Liver (tissue), 9 donors: ENCODE data around the gene WFIKKN2. TPM values are rescaled to one million over a fixed set of nuclear protein-coding genes. Genes with fewer than 3 reads are reported as not detected.
A peak's percentile ranks its signal among the peaks of the same experiment; 100 is the strongest.
"Not testable (repeated sequence)": the region's sequence is repeated elsewhere in the genome, so short reads cannot be mapped to it uniquely, and the experiment has no call there.

ENCODE experiments used
- DNase-seq: peaks from one replicate; pipeline ENCODE4 v3.0.0-alpha.2; 2017; ENCODE audit warnings: low spot score
- H3K27ac ChIP-seq, 2 donors: one replicate each; pipeline ENCODE4 v1.7.0; 2013; ENCODE audit warnings: inconsistent platforms in 2 of 2, low read length in 2 of 2, control low read depth in 1 of 2, low read depth in 1 of 2, mild to moderate bottlenecking in 1 of 2
- H3K27me3 ChIP-seq, 4 donors: one replicate each; pipeline versions ENCODE4 v1.6.1 to v1.7.0; 2013; ENCODE audit warnings: low read length in 3 of 4, inconsistent platforms in 1 of 4, mild to moderate bottlenecking in 1 of 4, moderate library complexity in 1 of 4; ENCODE audit not compliant: control insufficient read depth in 4 of 4, insufficient read depth in 4 of 4
- H3K36me3 ChIP-seq, 4 donors: one replicate each; pipeline versions ENCODE4 v1.6.1 to v1.7.0; 2013; ENCODE audit warnings: low read length in 3 of 4, mild to moderate bottlenecking in 3 of 4, low read depth in 1 of 4, moderate library complexity in 1 of 4; ENCODE audit not compliant: control insufficient read depth in 4 of 4, insufficient read depth in 3 of 4
- H3K4me1 ChIP-seq, 4 donors: one replicate each; pipeline versions ENCODE4 v1.6.1 to v1.7.0; 2013; ENCODE audit warnings: low read length in 3 of 4, mild to moderate bottlenecking in 3 of 4, moderate library complexity in 1 of 4; ENCODE audit not compliant: control insufficient read depth in 4 of 4, insufficient read depth in 4 of 4
- H3K4me3 ChIP-seq, 3 donors: one replicate each; pipeline versions ENCODE4 v1.6.1 to v1.7.0; 2013; ENCODE audit warnings: low read length in 3 of 3, control low read depth in 1 of 3, low read depth in 1 of 3, mild to moderate bottlenecking in 1 of 3
- H3K9ac ChIP-seq, 2 donors: one replicate each; pipeline ENCODE4 v1.7.0; 2013; ENCODE audit warnings: low read length in 2 of 2, mild to moderate bottlenecking in 2 of 2, moderate library complexity in 2 of 2, control low read depth in 1 of 2, low read depth in 1 of 2
- H3K9me3 ChIP-seq, 4 donors: one replicate each; pipeline versions ENCODE4 v1.6.1 to v1.7.0; 2013; ENCODE audit warnings: low read length in 3 of 4; ENCODE audit not compliant: control insufficient read depth in 4 of 4
- ATF3 ChIP-seq: IDR thresholded peaks from 2 replicates; pipeline ENCODE4 v1.6.1; 2016; ENCODE audit warnings: antibody characterized with exemption
- HNF4G ChIP-seq: IDR thresholded peaks from 2 replicates; pipeline ENCODE4 v1.6.1; 2016; ENCODE audit warnings: antibody characterized with exemption
- MAX ChIP-seq: IDR thresholded peaks from 2 replicates; pipeline ENCODE4 v1.6.1; 2016; ENCODE audit warnings: antibody characterized with exemption
- NR2F2 ChIP-seq: IDR thresholded peaks from 2 replicates; pipeline ENCODE4 v1.6.1; 2016; ENCODE audit warnings: antibody characterized with exemption
- RAD21 ChIP-seq, 2 donors: IDR thresholded peaks; 2 replicates each; pipeline ENCODE4 v1.6.1; 2016; ENCODE audit warnings: antibody characterized with exemption in 2 of 2, mild to moderate bottlenecking in 2 of 2
- REST ChIP-seq: IDR thresholded peaks from 2 replicates; pipeline ENCODE4 v1.6.1; 2016; ENCODE audit warnings: antibody characterized with exemption, mild to moderate bottlenecking
- RXRA ChIP-seq, 2 donors: IDR thresholded peaks; 2 replicates each; pipeline ENCODE4 v1.6.1; 2017 to 2018; ENCODE audit warnings: antibody characterized with exemption in 2 of 2, mild to moderate bottlenecking in 1 of 2
- TAF1 ChIP-seq: conservative IDR thresholded peaks from 2 replicates; pipeline ENCODE4 v1.6.1; 2016; ENCODE audit warnings: antibody characterized with exemption, mild to moderate bottlenecking
- ZBTB33 ChIP-seq: IDR thresholded peaks from 2 replicates; pipeline ENCODE4 v1.6.1; 2016; ENCODE audit warnings: antibody characterized with exemption
- WGBS: extraction: QIAGEN DNeasy Blood & Tissue Kit; methylation state at CpG from one replicate; pipeline ENCODE4 v1.1.7; 2013; 5-methylcytosine and 5-hydroxymethylcytosine counted together
- polyA plus RNA-seq, 2 donors: library from polyadenylated mRNA; stranded (reverse) in 1 of 2; unstranded in 1 of 2; fragments of 200-250 nt in 1 of 2; fragments of >200 nt in 1 of 2; fragmentation: Nextera tagmentation in 1 of 2; extraction: Ambion mirVana in 1 of 2; gene quantifications; one replicate each; pipeline versions ENCODE4 v1.2.1 to v1.2.3, GENCODE V29; 2013 to 2015
- total RNA-seq, 2 donors: library from RNA; depleted of rRNA; stranded (reverse); fragments of >200 nt; gene quantifications; one replicate each; pipeline ENCODE4 v1.2.3, GENCODE V29; 2014
- donor health status: healthy.
- donor health status: healthy.
- donor health status: healthy.
- donor health status: healthy.
- donor health status: healthy.

The WFIKKN2 gene
- total and polyA plus RNA-seq, 4 donors: 0.02 to 0.19 (median 0.07) TPM; not detected in 1

GRCh38 chr17:50875074-50875473 lies 39.7 kb downstream of the WFIKKN2 start:
- no peak for DNase-seq
- TF ChIP-seq MAX (no peak), TAF1 (no peak), NR2F2 (no peak)
- peaks cover 0 to under 1% (median 0%) of the 10 kb centered on the region in 4 donors for H3K9me3 ChIP-seq
- no peaks in the 10 kb centered on the region for H3K36me3 ChIP-seq
- 93% methylated on average over 2 of the region's 2 CpGs for WGBS
- H3K9ac ChIP-seq: no peak overlapping the region
- no peak overlapping the region for H3K4me3 ChIP-seq
- no peaks in the 10 kb centered on the region for H3K27me3 ChIP-seq
- H3K27ac ChIP-seq: no peak overlapping the region
- peaks cover 3 to 17% (median 6%) of the 10 kb centered on the region in 4 donors for H3K4me1 ChIP-seq

- not testable (repeated sequence) for DNase-seq, H3K27me3 ChIP-seq, H3K9me3 ChIP-seq, H3K9ac ChIP-seq, H3K4me3 ChIP-seq, H3K27ac ChIP-seq, H3K36me3 ChIP-seq
- WGBS: 97% methylated on average over 9 of the region's 9 CpGs
- peaks cover under 1 to 13% (median 3%) of the 10 kb centered on the region in 4 donors for H3K4me1 ChIP-seq
Measured at GRCh38 chr17:50877042-50877441, 41.7 kb downstream of the WFIKKN2 start.

- H3K9me3 ChIP-seq: peaks cover 0 to 2% (median 0%) of the 10 kb centered on the region in 4 donors
- H3K4me1 ChIP-seq: peaks cover 0 to 5% (median under 1%) of the 10 kb centered on the region in 4 donors
- no peak overlapping the region for H3K4me3 ChIP-seq
- WGBS: 96% methylated on average over 1 of the region's 1 CpG
- no peak overlapping the region for H3K9ac ChIP-seq
- no peak for DNase-seq
- no peak overlapping the region for H3K27ac ChIP-seq
- TF ChIP-seq HNF4G (no peak), ATF3 (no peak), MAX (no peak), REST (no peak), ZBTB33 (no peak), RAD21 (IDR thresholded peaks at IDR 0.05) (no peak), RXRA (IDR thresholded peaks at IDR 0.05) (peak in 1 of 2 donors; percentile 37)
- no peaks in the 10 kb centered on the region for H3K36me3 ChIP-seq
- H3K27me3 ChIP-seq: no peaks in the 10 kb centered on the region
Measured at GRCh38 chr17:50877838-50878237, 42.5 kb downstream of the WFIKKN2 start.
